Mucosa of descending colon (tissue), 3 donors: Measurements from ENCODE around the gene BMPR1A. TPM values are rescaled to one million over a fixed set of nuclear protein-coding genes. Genes with fewer than 3 reads are reported as not detected.

Experiments
- ATAC-seq: fragments of 200-7000 bp; cut with Tn5 transposase; one replicate; pipeline ENCODE4 v1.9.1; 2020; ENCODE audit warnings: mild to moderate bottlenecking, moderate library complexity
- DNase-seq, 3 donors: peaks; one replicate each; pipeline ENCODE4 v3.0.0-alpha.2; 2020
- H3K36me3 ChIP-seq: fragments of 200-600 bp; one replicate; pipeline ENCODE4 v1.8.0; 2021; ENCODE audit warnings: low read depth, mild to moderate bottlenecking
- H3K4me1 ChIP-seq: fragments of 200-600 bp; one replicate; pipeline ENCODE4 v1.8.0; 2021; ENCODE audit warnings: low read depth, mild to moderate bottlenecking
- H3K4me3 ChIP-seq: fragments of 200-600 bp; one replicate; pipeline ENCODE4 v1.8.0; 2021; ENCODE audit warnings: mild to moderate bottlenecking
- H3K9me3 ChIP-seq: fragments of 200-600 bp; one replicate; pipeline ENCODE4 v1.8.0; 2021; ENCODE audit warnings: mild to moderate bottlenecking
- CTCF ChIP-seq: fragments of 200-600 bp; IDR thresholded peaks from one replicate; pipeline ENCODE4 v1.8.0; 2022; ENCODE audit warnings: antibody characterized with exemption, mild to moderate bottlenecking
- intact Hi-C, 2 donors: fragments of 100-400 bp; cut with DNase I in 1 of 2; cut with micrococcal nuclease in 1 of 2; formaldehyde crosslinking; loops; one replicate each; pipeline versions ENCODE4 v1.11.0 to v1.11.1; 2022; cut with DNase I, micrococcal nuclease
- total RNA-seq, 3 donors: library from RNA; stranded (reverse); fragmentation: NEBNext Ultra II Directional in 2 of 3; extraction: Animal tissue kit (Norgen Biotek cat#: 25700) in 2 of 3; gene quantifications; one replicate each; pipeline versions ENCODE4 v1.2.1 to v1.2.4, GENCODE V29; 2021 to 2023
- donor health status: DM: no; HTN: no; CAD: no; lungs with moderate emphysema.
- donor health status: DM: no; HTN: no; CAD: no.
- donor health status: DM: no; HTN: yes; CAD: no.

The BMPR1A gene
- total RNA-seq, 3 donors from 2014 or later, result 44.4 to 126 (median 45.3) TPM

- no peak for TF ChIP-seq CTCF
- ATAC-seq (no peak), DNase-seq (no peak)
- intact Hi-C loops, result no loop called here
- no peak overlapping the region for H3K4me3 ChIP-seq
- H3K36me3 ChIP-seq, result no peaks in the 10 kb centered on the region
- H3K9me3 ChIP-seq, result no peaks in the 10 kb centered on the region
- H3K4me1 ChIP-seq, result peaks cover 8% of the 10 kb centered on the region
These were observed 225.3 kb downstream of the BMPR1A start for GRCh38 chr10:86981716-86982115.

Other genes with a start within 250 kb of the BMPR1A start
- 10 to 100 TPM; 32.9 to 37.2 (median 34.0) TPM for gene WAPL, start 234.8 kb upstream of the BMPR1A start, total RNA-seq
- under 1 TPM in 1 of 3 donors, not detected in 2; 0.20 TPM for gene OPN4, start 102.1 kb upstream of the BMPR1A start, total RNA-seq
- 10 to 100 TPM in 1 of 3 donors, 1 to 10 TPM in 1, under 1 TPM in 1; 0.96 to 22.7 (median 3.2) TPM for gene LDB3, start 88.1 kb upstream of the BMPR1A start, total RNA-seq
- gene MMRN2, start 201.0 kb downstream of the BMPR1A start, total RNA-seq, result 10 to 100 TPM in 1 of 3 donors, 1 to 10 TPM in 2; 5.7 to 11.5 (median 8.3) TPM
- gene SNCG, start 202.0 kb downstream of the BMPR1A start, total RNA-seq, result 10 to 100 TPM in 1 of 3 donors, 1 to 10 TPM in 2; 2.9 to 22.1 (median 8.3) TPM
- 100 to 1,000 TPM in 1 of 3 donors, 10 to 100 TPM in 2; 48.6 to 127 (median 90.6) TPM for gene ADIRF, start 211.9 kb downstream of the BMPR1A start, total RNA-seq